ENCODE data around the gene UBE2H.

UBE2H gene

GRCh38 chr7:129783584-129783919, 169.2 kb downstream of the UBE2H start:
- DNase-seq = no peak

- no peak for DNase-seq
Measured at GRCh38 chr7:129782818-129783583, 169.8 kb downstream of the UBE2H start.

- DNase-seq = no peak
Measured at GRCh38 chr7:129781928-129782817, 170.6 kb downstream of the UBE2H start.

- DNase-seq = no peak
Measured at GRCh38 chr7:129780974-129781927, 171.5 kb downstream of the UBE2H start.

Measured in hippocampal formation (tissue), 2 donors.